H1 (cell line): ENCODE measurements around the gene NAA38. TPM values are rescaled to one million over a fixed set of nuclear protein-coding genes. Genes with fewer than 3 reads are reported as not detected.

Source experiments
- POLR2AphosphoS5 ChIP-seq: IDR thresholded peaks from 2 replicates; pipeline ENCODE4 v1.6.1; 2011; ENCODE audit warnings: low read depth, low read length
- ZNF274 ChIP-seq: IDR thresholded peaks from 2 replicates; pipeline ENCODE4 v1.7.0; 2012; ENCODE audit warnings: low read length, borderline replicate concordance; ENCODE audit errors: extremely low read depth
- polyA plus RNA-seq, 7 experiments: library from polyadenylated mRNA; depleted of rRNA in 3 of 7; stranded (reverse) in 5 of 7; unstranded in 2 of 7; fragments of >200 nt in 5 of 7; fragments of 200-250 nt in 2 of 7; gene quantifications; 1 replicate in 5 of 7; 2 replicates in 1 of 7; 4 replicates in 1 of 7; pipeline versions ENCODE4 v1.2.1 to v1.2.3, GENCODE V29; 2011 to 2013; ENCODE audit warnings: missing spikeins in 2 of 7, mixed read lengths in 2 of 7
- total RNA-seq: library from RNA; stranded (reverse); fragmentation: NEBNext Ultra II Directional; extraction: Animal tissue kit (Norgen Biotek cat#: 25700); gene quantifications from 2 replicates; pipeline ENCODE4 v1.2.1, GENCODE V29; 2021

NAA38 gene
- total and polyA plus RNA-seq, 2 of the 8 experiments (the other 6 are each of a cell fraction or from before 2014, with no cell fraction given), result 30.2 to 109 TPM

- TF ChIP-seq ZNF274, result no peak
- TF ChIP-seq POLR2AphosphoS5, result no peak
These were observed 26.5 kb upstream of the NAA38 start (continued) for GRCh38 chr17:7883781-7884386.
